ENCODE results near the gene ZBBX. TPM values are rescaled to one million over a fixed set of nuclear protein-coding genes. Genes with fewer than 3 reads are reported as not detected.

Gene ZBBX
- total and polyA plus RNA-seq, 2 of the 4 experiments (the other 2 are of a cell fraction) = not detected

Other genes starting within 250 kb of the ZBBX start
- not detected in 2 replicates for gene SERPINI2, start 93.7 kb upstream of the ZBBX start, total RNA-seq (2012; rRNA removed)
- not detected in 2 replicates for gene SERPINI2, start 93.7 kb upstream of the ZBBX start, polyA plus RNA-seq (2012; rRNA removed)